Spleen (tissue), 11 donors: ENCODE data around the gene CRACDL. TPM values are rescaled to one million over a fixed set of nuclear protein-coding genes. Genes with fewer than 3 reads are reported as not detected.

Source experiments
- DNase-seq: peaks from one replicate; pipeline ENCODE4 v3.0.0-alpha.2; 2020
- H3K27ac ChIP-seq, 8 donors: fragments of 200-600 bp; sonication (generic) in 7 of 8; 1 replicate in 4 of 8; 2 replicates in 4 of 8; pipeline versions ENCODE4 v1.5.0 to v1.8.0; 2016 to 2021; ENCODE audit warnings: inconsistent platforms in 4 of 8, mild to moderate bottlenecking in 4 of 8, moderate library complexity in 1 of 8
- H3K27me3 ChIP-seq, 7 donors: fragments of 200-600 bp; sonication (generic) in 6 of 7; replicated peaks in 1 of 7; 1 replicate in 4 of 7; 2 replicates in 3 of 7; pipeline versions ENCODE4 v1.5.0 to v1.8.0; 2016 to 2021; ENCODE audit warnings: inconsistent platforms in 3 of 7, mild to moderate bottlenecking in 1 of 7
- H3K36me3 ChIP-seq, 6 donors: fragments of 200-600 bp; sonication (generic) in 5 of 6; 1 replicate in 4 of 6; 2 replicates in 2 of 6; pipeline versions ENCODE4 v1.5.0 to v1.8.0; 2016 to 2021; ENCODE audit warnings: inconsistent platforms in 2 of 6
- H3K4me1 ChIP-seq, 6 donors: fragments of 200-600 bp; sonication (generic) in 5 of 6; 1 replicate in 3 of 6; 2 replicates in 3 of 6; pipeline versions ENCODE4 v1.5.0 to v1.8.0; 2016 to 2021; ENCODE audit warnings: inconsistent platforms in 3 of 6
- H3K4me3 ChIP-seq, 8 donors: fragments of 200-600 bp; sonication (generic) in 7 of 8; 1 replicate in 4 of 8; 2 replicates in 4 of 8; pipeline versions ENCODE4 v1.5.0 to v1.8.0; 2016 to 2021; ENCODE audit warnings: inconsistent platforms in 4 of 8, mild to moderate bottlenecking in 4 of 8, moderate library complexity in 2 of 8
- H3K9me3 ChIP-seq, 8 donors: fragments of 200-600 bp; sonication (generic) in 7 of 8; 1 replicate in 4 of 8; 2 replicates in 4 of 8; pipeline versions ENCODE4 v1.5.0 to v1.8.0; 2016 to 2021; ENCODE audit warnings: inconsistent platforms in 4 of 8
- POLR2A ChIP-seq, 3 donors: fragments of 450-650 bp; IDR thresholded peaks; one replicate each; pipeline ENCODE4 v1.5.1; 2017; ENCODE audit warnings: antibody characterized with exemption in 3 of 3, mild to moderate bottlenecking in 1 of 3
- POLR2AphosphoS5 ChIP-seq, 3 donors: sonication (generic); formaldehyde crosslinking; IDR thresholded peaks; one replicate each; pipeline ENCODE4 v1.5.1; 2017; ENCODE audit warnings: antibody characterized with exemption in 3 of 3
- WGBS, 5 donors: extraction: QIAGEN DNeasy Blood & Tissue Kit in 3 of 5; methylation state at CpG; one replicate each; pipeline versions ENCODE4 v1.1.5 to v1.1.7; 2013 to 2018; 5-methylcytosine and 5-hydroxymethylcytosine counted together
- intact Hi-C: fragments of 100-400 bp; cut with DNase I; formaldehyde crosslinking; loops from one replicate; pipeline ENCODE4 v1.15.0; 2023; ENCODE audit warnings: low total_unique reads
- polyA plus RNA-seq, 3 donors: library from polyadenylated mRNA; stranded (reverse); fragments of 200-250 nt; gene quantifications; one replicate each; pipeline ENCODE4 v1.2.1, GENCODE V29; 2013
- total RNA-seq, 7 donors: library from RNA; depleted of rRNA in 3 of 7; stranded (reverse); fragments of >200 nt in 3 of 7; fragmentation: NEBNext Ultra II Directional in 4 of 7; extraction: Animal tissue kit (Norgen Biotek cat#: 25700) in 4 of 7; gene quantifications; one replicate each; pipeline versions ENCODE4 v1.1.0 to v1.2.1, GENCODE V29; 2016 to 2021
- TF ChIP-seq, protein P1 (sequence below), 11 experiments: fragments of 200-600 bp in 7 of 11; fragments of 450-650 bp in 4 of 11; sonication (generic) in 4 of 11; IDR thresholded peaks in 8 of 11; conservative IDR thresholded peaks in 3 of 11; 1 replicate in 7 of 11; 2 replicates in 4 of 11; pipeline versions ENCODE4 v1.4.0 to v1.8.0; 2016 to 2021; ENCODE audit warnings: antibody characterized with exemption in 11 of 11, inconsistent platforms in 4 of 11, mild to moderate bottlenecking in 1 of 11
- donor health status: healthy with polysubstance abuse.
- donor health status: DM: no; HTN: no; CAD: no; lungs with moderate emphysema.
- donor health status: DM: no; HTN: no; CAD: no.
- donor health status: Bipolar disorder and iron deficiency.
- donor health status: healthy.
- donor health status: DM: no; HTN: no; CAD: no.
- donor health status: DM: yes; HTN: yes; CAD: no.

The CRACDL gene
- total and polyA plus RNA-seq, 10 donors: 0.52 to 5.1 (median 1.4) TPM

DNA sequence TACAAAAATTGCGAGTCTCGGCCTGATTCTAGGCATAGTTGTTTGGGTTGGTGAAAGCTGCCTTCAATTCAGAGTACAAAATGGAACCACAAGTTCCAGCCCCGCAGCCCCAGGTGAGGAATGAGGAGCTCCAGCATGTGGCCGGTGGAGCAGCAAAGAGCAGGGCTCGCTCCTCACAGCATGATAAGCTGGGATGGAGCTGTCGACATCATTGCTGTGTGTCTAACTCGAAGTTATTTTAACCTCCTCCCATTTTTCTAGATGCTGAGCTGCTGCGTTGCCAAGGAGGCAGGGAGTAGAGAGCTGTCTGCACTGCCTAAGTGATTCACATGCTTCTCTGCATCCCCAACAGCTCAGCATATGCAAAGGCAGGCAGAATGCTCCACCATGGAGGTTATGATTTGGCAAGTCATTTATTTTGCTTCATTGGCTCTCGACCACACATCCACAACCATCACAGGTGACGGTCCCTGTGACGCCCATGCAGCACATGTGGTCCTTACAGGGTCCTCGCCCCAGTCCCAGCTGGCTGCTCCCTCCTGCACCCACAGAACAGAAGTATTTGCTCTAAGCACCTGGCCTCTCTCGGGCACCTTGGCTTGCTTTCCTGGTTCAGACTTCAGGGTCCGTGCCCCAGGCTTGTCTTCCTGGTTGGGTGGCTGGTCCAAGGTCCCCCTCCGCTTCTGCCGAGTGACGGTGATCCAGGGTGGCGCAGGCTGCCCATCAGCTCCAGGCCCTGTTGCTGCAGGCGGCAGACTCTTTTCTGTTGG, 139.1 kb downstream of the CRACDL start:
- H3K27ac ChIP-seq: no peak overlapping the region

DNA sequence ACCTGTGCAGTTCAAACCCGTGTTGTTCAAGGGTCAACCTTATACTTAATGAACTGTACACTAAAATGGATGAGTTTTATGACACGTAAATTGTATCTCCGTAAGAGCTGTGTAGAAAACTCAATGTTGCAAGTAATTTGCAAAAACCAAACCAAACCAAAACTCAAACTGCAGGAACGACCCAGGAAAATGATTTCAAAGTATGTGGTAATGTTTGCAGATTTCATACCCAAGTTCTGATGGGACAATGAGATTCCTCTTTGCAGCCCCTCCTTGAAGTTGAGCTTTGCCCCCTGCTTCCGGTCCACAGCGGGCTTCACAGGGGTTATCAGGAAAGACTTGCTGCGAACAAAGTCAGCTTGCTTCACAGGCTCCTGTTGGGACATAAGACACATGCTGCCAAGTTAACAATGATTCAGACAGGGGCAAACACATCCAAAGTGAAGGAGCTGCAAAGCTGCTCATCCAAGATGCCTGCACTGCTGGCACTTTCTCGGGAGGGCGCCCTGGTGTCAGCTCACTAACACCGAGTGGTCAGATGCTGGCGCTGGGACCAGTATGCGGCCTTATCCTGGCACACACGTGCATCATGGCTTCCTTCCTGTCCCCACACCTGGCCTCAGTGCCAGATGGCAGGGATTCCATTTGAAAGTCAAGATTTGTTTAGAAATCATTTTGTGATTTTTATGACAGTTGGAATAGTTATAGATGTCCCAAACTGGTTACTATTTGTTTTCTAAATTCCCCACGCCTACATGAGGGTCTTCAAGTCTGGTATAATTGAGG, 139.9 kb downstream of the CRACDL start:
- H3K9me3 ChIP-seq: no peaks in the 10 kb centered on the region
- no peaks in the 10 kb centered on the region for H3K27me3 ChIP-seq
- H3K36me3 ChIP-seq: peaks cover 0 to 11% (median 0%) of the 10 kb centered on the region in 6 donors
- no peak for DNase-seq
- intact Hi-C loops: no loop called here
- H3K4me3 ChIP-seq: no peak overlapping the region
- H3K4me1 ChIP-seq: peaks cover 0 to 5% (median 0%) of the 10 kb centered on the region in 6 donors
- H3K27ac ChIP-seq: peak overlapping the region in 1 of 8 donors; percentile 12
- 54 to 77% (median 63%) methylated on average over 14 of the region's 14 CpGs for WGBS, 5 donors
- no peak for TF ChIP-seq POLR2AphosphoS5 (IDR thresholded peaks at IDR 0.05)
- no peak for TF ChIP-seq POLR2A (IDR thresholded peaks at IDR 0.05)
- TF ChIP-seq, protein P1, sequence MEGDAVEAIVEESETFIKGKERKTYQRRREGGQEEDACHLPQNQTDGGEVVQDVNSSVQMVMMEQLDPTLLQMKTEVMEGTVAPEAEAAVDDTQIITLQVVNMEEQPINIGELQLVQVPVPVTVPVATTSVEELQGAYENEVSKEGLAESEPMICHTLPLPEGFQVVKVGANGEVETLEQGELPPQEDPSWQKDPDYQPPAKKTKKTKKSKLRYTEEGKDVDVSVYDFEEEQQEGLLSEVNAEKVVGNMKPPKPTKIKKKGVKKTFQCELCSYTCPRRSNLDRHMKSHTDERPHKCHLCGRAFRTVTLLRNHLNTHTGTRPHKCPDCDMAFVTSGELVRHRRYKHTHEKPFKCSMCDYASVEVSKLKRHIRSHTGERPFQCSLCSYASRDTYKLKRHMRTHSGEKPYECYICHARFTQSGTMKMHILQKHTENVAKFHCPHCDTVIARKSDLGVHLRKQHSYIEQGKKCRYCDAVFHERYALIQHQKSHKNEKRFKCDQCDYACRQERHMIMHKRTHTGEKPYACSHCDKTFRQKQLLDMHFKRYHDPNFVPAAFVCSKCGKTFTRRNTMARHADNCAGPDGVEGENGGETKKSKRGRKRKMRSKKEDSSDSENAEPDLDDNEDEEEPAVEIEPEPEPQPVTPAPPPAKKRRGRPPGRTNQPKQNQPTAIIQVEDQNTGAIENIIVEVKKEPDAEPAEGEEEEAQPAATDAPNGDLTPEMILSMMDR (IDR thresholded peaks at IDR 0.05 in 8 of 11, conservative IDR thresholded peaks at IDR 0.05 in 3 of 11): no peak

More for the DNA sequence above, 139.1 kb downstream of the CRACDL start:
- 92 to 94% (median 92%) methylated on average over 19 of the region's 19 CpGs for WGBS, 5 donors
- intact Hi-C loops: no loop called here
- Histone ChIP-seq H3K36me3 (peaks cover 0 to 11% (median 0%) of the 10 kb centered on the region in 6 donors), H3K9me3 (no peaks in the 10 kb centered on the region), H3K4me3 (no peak overlapping the region), H3K27me3 (no peaks in the 10 kb centered on the region), H3K4me1 (peaks cover 0 to 5% (median 0%) of the 10 kb centered on the region in 6 donors)
- DNase-seq: no peak
- TF ChIP-seq, protein P1 (IDR thresholded peaks at IDR 0.05 in 8 of 11, conservative IDR thresholded peaks at IDR 0.05 in 3 of 11): no peak
- no peak for TF ChIP-seq POLR2A (IDR thresholded peaks at IDR 0.05)
- TF ChIP-seq POLR2AphosphoS5 (IDR thresholded peaks at IDR 0.05): no peak

DNA sequence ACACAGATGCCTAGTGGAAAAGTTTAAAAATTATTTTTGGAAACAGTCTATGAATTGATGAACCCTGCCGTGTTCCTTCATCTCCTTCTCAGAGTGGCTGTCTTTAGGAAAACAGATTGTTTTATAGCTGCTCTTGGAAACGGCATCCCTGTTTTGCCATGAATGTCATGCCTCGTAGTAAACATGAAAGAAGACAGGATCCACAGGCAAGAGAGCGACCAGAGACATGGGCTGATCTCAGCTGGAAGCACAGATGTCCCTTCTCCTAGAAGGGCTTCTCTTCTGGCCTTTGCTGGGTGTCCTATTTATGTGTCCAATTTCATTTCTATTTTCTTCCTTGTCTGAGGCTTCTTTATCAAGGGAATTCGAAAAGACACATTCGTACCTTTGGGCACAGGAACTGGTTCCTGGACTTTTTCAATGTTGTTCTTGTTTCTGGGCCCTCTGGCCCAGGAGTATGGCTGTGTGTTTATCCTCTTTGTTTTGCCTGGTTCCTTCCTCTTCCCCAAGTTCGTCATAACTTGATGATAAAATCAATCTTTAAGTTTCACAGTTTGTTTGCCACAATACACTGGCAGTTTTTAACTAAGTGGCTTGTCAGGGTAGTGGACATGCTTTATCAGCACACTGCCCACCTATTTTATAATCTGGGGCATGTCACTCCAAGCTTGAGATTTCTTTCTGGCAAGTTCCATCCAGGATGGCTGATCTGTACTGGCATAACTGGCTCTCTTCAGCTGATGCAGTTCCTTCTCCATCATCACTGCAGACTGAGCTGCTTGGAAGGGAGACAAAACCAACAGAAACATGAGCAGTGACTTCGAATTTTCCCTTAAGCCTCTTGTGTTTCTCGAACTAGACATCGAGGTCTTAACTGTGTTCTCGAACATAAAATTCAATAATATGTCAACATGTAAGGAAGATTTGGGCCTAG, 141.9 kb downstream of the CRACDL start:
- no peak overlapping the region for H3K4me3 ChIP-seq
- intact Hi-C loops: no loop called here
- no peak overlapping the region for H3K27ac ChIP-seq
- DNase-seq: no peak
- H3K27me3 ChIP-seq: no peaks in the 10 kb centered on the region
- TF ChIP-seq POLR2AphosphoS5 (IDR thresholded peaks at IDR 0.05) (no peak), POLR2A (IDR thresholded peaks at IDR 0.05) (no peak)
- TF ChIP-seq, protein P1 (IDR thresholded peaks at IDR 0.05 in 8 of 11, conservative IDR thresholded peaks at IDR 0.05 in 3 of 11): no peak
- H3K9me3 ChIP-seq: no peaks in the 10 kb centered on the region
- peaks cover 0 to 11% (median 0%) of the 10 kb centered on the region in 6 donors for H3K36me3 ChIP-seq
- H3K4me1 ChIP-seq: peaks cover 0 to 5% (median 0%) of the 10 kb centered on the region in 6 donors
- WGBS, 5 donors: 80 to 88% (median 82%) methylated on average over 11 of the region's 11 CpGs
